Measurements from ENCODE around the gene RUBCNL.

Gene RUBCNL

GRCh38 chr13:46369506-46370277 is 17.4 kb downstream of the RUBCNL start:
- Histone ChIP-seq H3K27ac (no peak overlapping the region), H3K36me3 (ENCODE audit: insufficient read depth, low read length) (peaks cover 82% of the 10 kb centered on the region), H3K4me3 (no peak overlapping the region), H3K9ac (ENCODE audit: insufficient read length) (no peak overlapping the region), H3K9me3 (ENCODE audit: low read depth, low read length) (no peaks in the 10 kb centered on the region)
- no peak for DNase-seq (ENCODE audit: low read depth, low spot score)
- no peak for TF ChIP-seq POLR2AphosphoS5 (IDR thresholded peaks at IDR 0.05; ENCODE audit: borderline replicate concordance, low read depth, low read length)

GRCh38 chr13:46367617-46368327 is 19.3 kb downstream of the RUBCNL start:
- no peak overlapping the region for H3K27ac ChIP-seq
- no peak overlapping the region for H3K4me3 ChIP-seq
- H3K9me3 ChIP-seq (ENCODE audit: low read depth, low read length), result no peaks in the 10 kb centered on the region
- no peak for TF ChIP-seq POLR2AphosphoS5 (IDR thresholded peaks at IDR 0.05; ENCODE audit: borderline replicate concordance, low read depth, low read length)
- TF ChIP-seq EZH2 (IDR thresholded peaks at IDR 0.05), result no peak
- no peak for TF ChIP-seq FOXP2 (optimal IDR thresholded peaks at IDR 0.05; ENCODE audit: control extremely low read depth, extremely low read length, insufficient read depth)
- H3K9ac ChIP-seq (ENCODE audit: insufficient read length), result no peak overlapping the region
- peaks cover 95% of the 10 kb centered on the region for H3K36me3 ChIP-seq (ENCODE audit: insufficient read depth, low read length)
- no peak for DNase-seq (ENCODE audit: low read depth, low spot score)

- peaks cover 88% of the 10 kb centered on the region for H3K36me3 ChIP-seq (ENCODE audit: insufficient read depth, low read length)
- no peak overlapping the region for H3K9ac ChIP-seq (ENCODE audit: insufficient read length)
- no peak overlapping the region for H3K4me3 ChIP-seq
- DNase-seq (ENCODE audit: low read depth, low spot score), result no peak
- H3K27ac ChIP-seq, result no peak overlapping the region
- H3K9me3 ChIP-seq (ENCODE audit: low read depth, low read length), result no peaks in the 10 kb centered on the region
- TF ChIP-seq EZH2 (IDR thresholded peaks at IDR 0.05) (no peak), FOXP2 (optimal IDR thresholded peaks at IDR 0.05; ENCODE audit: control extremely low read depth, extremely low read length, insufficient read depth) (no peak)
Observed at GRCh38 chr13:46361276-46361934, 25.6 kb downstream of the RUBCNL start.

GRCh38 chr13:46360604-46361003 is 26.4 kb downstream of the RUBCNL start:
- Histone ChIP-seq H3K27ac (no peak overlapping the region), H3K36me3 (ENCODE audit: insufficient read depth, low read length) (peaks cover 88% of the 10 kb centered on the region), H3K9ac (ENCODE audit: insufficient read length) (no peak overlapping the region), H3K9me3 (ENCODE audit: low read depth, low read length) (no peaks in the 10 kb centered on the region), H3K4me3 (no peak overlapping the region)
- TF ChIP-seq POLR2AphosphoS5 (IDR thresholded peaks at IDR 0.05; ENCODE audit: borderline replicate concordance, low read depth, low read length) (no peak), EZH2 (IDR thresholded peaks at IDR 0.05) (no peak), FOXP2 (optimal IDR thresholded peaks at IDR 0.05; ENCODE audit: control extremely low read depth, extremely low read length, insufficient read depth) (no peak)
- DNase-seq (ENCODE audit: low read depth, low spot score), result no peak

- H3K9me3 ChIP-seq (ENCODE audit: low read depth, low read length), result no peaks in the 10 kb centered on the region
- H3K27ac ChIP-seq, result no peak overlapping the region
- H3K36me3 ChIP-seq (ENCODE audit: insufficient read depth, low read length), result peaks cover 88% of the 10 kb centered on the region
- no peak overlapping the region for H3K9ac ChIP-seq (ENCODE audit: insufficient read length)
- TF ChIP-seq EZH2 (IDR thresholded peaks at IDR 0.05) (no peak), FOXP2 (optimal IDR thresholded peaks at IDR 0.05; ENCODE audit: control extremely low read depth, extremely low read length, insufficient read depth) (no peak)
- no peak overlapping the region for H3K4me3 ChIP-seq
- DNase-seq (ENCODE audit: low read depth, low spot score), result no peak
Observed at GRCh38 chr13:46359714-46360113, 27.3 kb downstream of the RUBCNL start.

GRCh38 chr13:46355901-46356590 is 31.0 kb downstream of the RUBCNL start:
- Histone ChIP-seq H3K9ac (ENCODE audit: insufficient read length) (no peak overlapping the region), H3K9me3 (ENCODE audit: low read depth, low read length) (no peaks in the 10 kb centered on the region), H3K27ac (no peak overlapping the region), H3K36me3 (ENCODE audit: insufficient read depth, low read length) (peaks cover 90% of the 10 kb centered on the region), H3K4me3 (no peak overlapping the region)
- DNase-seq (ENCODE audit: low read depth, low spot score), result no peak
- TF ChIP-seq POLR2AphosphoS5 (IDR thresholded peaks at IDR 0.05; ENCODE audit: borderline replicate concordance, low read depth, low read length) (no peak), EZH2 (IDR thresholded peaks at IDR 0.05) (no peak), FOXP2 (optimal IDR thresholded peaks at IDR 0.05; ENCODE audit: control extremely low read depth, extremely low read length, insufficient read depth) (no peak)

GRCh38 chr13:46355088-46355468 is 32.0 kb downstream of the RUBCNL start:
- Histone ChIP-seq H3K4me3 (no peak overlapping the region), H3K36me3 (ENCODE audit: insufficient read depth, low read length) (peaks cover 92% of the 10 kb centered on the region), H3K9me3 (ENCODE audit: low read depth, low read length) (no peaks in the 10 kb centered on the region), H3K27ac (no peak overlapping the region), H3K9ac (ENCODE audit: insufficient read length) (no peak overlapping the region)
- TF ChIP-seq EZH2 (IDR thresholded peaks at IDR 0.05) (no peak), POLR2AphosphoS5 (IDR thresholded peaks at IDR 0.05; ENCODE audit: borderline replicate concordance, low read depth, low read length) (no peak), FOXP2 (optimal IDR thresholded peaks at IDR 0.05; ENCODE audit: control extremely low read depth, extremely low read length, insufficient read depth) (no peak)
- no peak for DNase-seq (ENCODE audit: low read depth, low spot score)
